ENCODE data around the gene SCAPER.
"Not testable (repeated sequence)": the region's sequence is repeated elsewhere in the genome, so short reads cannot be mapped to it uniquely, and the experiment has no call there.

SCAPER gene

DNA sequence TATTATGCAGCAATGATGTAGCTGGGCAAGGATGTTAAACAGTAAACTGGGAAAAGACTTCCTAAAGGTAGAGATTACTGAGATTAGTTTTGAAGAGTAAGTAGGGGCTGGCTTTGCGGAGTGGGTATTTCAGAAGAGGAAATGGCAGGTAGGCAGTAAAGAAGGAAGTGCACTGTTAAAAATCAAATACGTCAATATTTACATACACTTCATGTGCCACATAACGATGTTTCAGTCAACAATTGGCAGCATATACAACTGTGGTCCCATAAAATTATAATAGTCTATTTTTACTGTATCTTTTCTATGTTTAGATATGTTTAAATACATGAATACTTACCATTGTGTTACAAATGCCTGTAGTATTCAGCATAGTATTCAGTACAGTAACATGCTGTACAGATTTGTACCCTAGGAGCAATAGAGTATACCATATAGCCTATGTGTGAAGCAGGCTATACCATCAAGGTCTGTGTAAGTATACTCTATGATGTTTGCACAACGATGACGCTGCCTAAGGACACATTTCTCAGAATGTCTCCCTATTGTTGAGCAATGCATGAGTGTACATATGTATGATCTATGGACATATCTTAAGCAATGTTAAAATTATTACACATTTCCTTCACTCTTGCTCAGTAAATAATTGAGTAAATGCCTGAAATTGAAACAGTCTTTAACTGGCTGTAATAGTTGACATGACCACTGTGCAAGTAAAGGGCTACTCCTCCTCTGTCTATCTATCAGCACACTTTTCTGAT lies 371.9 kb downstream of the SCAPER start:
- Mint-ChIP-seq H3K4me1 (no peaks in the 10 kb centered on the region), H3K27ac (no peak overlapping the region), H3K36me3 (ENCODE audit: low read depth) (peaks cover 3% of the 10 kb centered on the region), H3K9me3 (no peaks in the 10 kb centered on the region), H3K4me3 (no peak overlapping the region), H3K27me3 (no peaks in the 10 kb centered on the region)
- no peak for DNase-seq
- no peak for ATAC-seq

DNA sequence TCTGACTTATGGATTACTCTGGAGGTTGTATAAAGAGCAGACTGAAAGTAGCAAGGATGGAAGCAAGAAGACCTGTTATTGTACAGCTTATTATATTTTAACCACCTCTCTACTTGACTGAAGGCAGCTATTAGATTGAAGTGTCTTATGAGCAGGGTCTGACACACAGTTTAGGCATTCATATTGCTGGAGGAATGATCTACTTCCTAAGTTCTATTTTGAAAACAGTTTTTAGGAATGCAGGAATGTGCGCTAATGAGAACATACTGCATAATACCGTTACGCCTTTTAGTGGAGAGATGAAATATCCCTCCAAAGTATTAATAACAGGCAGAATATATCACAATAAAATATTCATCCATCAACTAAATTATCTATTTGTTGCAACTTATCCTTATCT lies 375.2 kb downstream of the SCAPER start:
- Mint-ChIP-seq H3K4me3 (no peak overlapping the region), H3K9me3 (no peaks in the 10 kb centered on the region), H3K27ac (no peak overlapping the region), H3K27me3 (no peaks in the 10 kb centered on the region), H3K4me1 (no peaks in the 10 kb centered on the region), H3K36me3 (ENCODE audit: low read depth) (peaks cover 3% of the 10 kb centered on the region)
- no peak for ATAC-seq
- no peak for DNase-seq

DNA sequence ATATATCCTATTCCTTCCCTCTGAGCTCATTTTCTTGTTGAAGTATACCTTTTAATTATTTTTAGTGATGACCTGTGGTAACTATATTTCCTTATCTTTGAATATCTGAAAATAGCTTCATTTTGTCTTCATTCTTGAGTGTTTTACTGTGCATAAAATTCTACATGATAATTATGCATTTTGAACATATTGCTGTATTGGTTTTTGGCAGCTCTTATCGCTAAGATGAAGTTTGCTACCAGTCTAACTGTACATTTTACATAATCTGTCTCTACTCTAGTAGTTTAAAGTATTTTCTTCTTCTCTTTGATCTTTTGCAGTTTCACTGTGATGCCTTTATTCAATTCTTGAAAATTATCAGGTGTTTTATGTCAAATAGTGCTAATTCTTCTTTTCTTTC lies 379.0 kb downstream of the SCAPER start:
- H3K9me3 Mint-ChIP-seq: no peaks in the 10 kb centered on the region
- H3K4me1 Mint-ChIP-seq: no peaks in the 10 kb centered on the region
- DNase-seq (no peak), ATAC-seq (no peak)
- H3K27me3 Mint-ChIP-seq: no peaks in the 10 kb centered on the region
- H3K27ac Mint-ChIP-seq: no peak overlapping the region
- H3K4me3 Mint-ChIP-seq: no peak overlapping the region
- H3K36me3 Mint-ChIP-seq (ENCODE audit: low read depth): no peaks in the 10 kb centered on the region

DNA sequence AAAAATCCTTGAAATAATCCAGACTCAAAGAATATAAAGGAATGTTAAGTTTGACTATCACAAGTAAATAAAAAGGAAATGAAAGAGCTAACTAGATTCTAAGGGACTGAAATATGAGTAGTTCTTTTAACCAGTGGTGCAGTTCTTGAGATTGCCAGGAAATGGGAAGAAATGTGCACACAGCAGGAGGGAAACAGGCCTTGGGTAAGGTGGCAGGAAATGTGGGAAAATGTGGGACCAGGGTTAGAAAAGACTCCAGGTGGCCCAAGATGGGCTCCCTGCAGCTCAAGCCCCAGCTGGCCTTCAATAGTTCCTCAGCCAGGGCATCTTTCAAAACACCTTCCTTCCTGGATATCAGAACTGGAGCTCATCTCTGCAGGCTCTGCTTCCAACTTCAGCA lies 387.2 kb downstream of the SCAPER start:
- Mint-ChIP-seq H3K4me3 (no peak overlapping the region), H3K4me1 (no peaks in the 10 kb centered on the region), H3K9me3 (no peaks in the 10 kb centered on the region), H3K27me3 (no peaks in the 10 kb centered on the region), H3K36me3 (ENCODE audit: low read depth) (no peaks in the 10 kb centered on the region), H3K27ac (no peak overlapping the region)
- ATAC-seq (no peak), DNase-seq (no peak)

DNA sequence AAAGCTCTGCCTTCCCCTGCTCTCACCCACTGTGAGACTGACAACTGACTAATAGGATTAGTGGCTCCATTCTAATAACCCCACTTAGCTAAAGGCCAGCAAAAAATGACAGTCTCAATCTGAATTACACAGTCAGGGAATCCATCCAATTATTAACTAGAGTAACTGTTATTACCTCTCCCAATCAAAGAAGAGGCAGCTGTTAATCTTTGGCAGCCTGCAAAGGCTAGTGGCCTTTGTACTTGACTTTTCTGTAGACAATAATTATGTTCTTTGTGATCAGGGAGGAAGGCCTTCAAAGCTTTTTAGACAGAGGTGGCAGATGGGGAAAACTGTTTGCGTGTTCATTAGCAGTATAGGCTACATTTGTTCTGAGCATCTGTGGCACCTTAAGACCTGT lies 390.9 kb downstream of the SCAPER start:
- no peaks in the 10 kb centered on the region for H3K9me3 Mint-ChIP-seq
- DNase-seq (no peak), ATAC-seq (no peak)
- no peaks in the 10 kb centered on the region for H3K36me3 Mint-ChIP-seq (ENCODE audit: low read depth)
- H3K4me3 Mint-ChIP-seq: no peak overlapping the region
- no peaks in the 10 kb centered on the region for H3K4me1 Mint-ChIP-seq
- no peaks in the 10 kb centered on the region for H3K27me3 Mint-ChIP-seq
- H3K27ac Mint-ChIP-seq: no peak overlapping the region

DNA sequence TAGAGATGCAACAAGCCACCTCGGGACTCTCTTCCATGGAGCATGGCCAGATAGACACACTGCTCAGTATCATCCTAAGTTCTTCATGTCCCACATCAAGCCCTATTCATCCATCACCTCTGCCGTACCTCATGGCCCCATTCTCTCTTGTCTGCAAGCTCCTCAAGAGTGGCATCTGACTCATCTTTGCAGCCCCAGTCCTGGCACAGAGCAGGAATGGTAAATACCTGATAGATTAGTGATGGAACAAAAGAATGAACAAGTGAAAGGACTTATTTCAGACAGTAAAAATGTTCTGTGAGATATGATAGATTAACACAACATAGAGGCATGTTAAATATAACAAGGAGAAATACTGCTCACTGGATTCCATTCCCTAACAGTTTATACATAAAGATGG lies 392.2 kb downstream of the SCAPER start:
- ATAC-seq (no peak), DNase-seq (no peak)
- H3K36me3 Mint-ChIP-seq (ENCODE audit: low read depth): no peaks in the 10 kb centered on the region
- no peak overlapping the region for H3K4me3 Mint-ChIP-seq
- no peaks in the 10 kb centered on the region for H3K27me3 Mint-ChIP-seq
- no peaks in the 10 kb centered on the region for H3K9me3 Mint-ChIP-seq
- H3K4me1 Mint-ChIP-seq: no peaks in the 10 kb centered on the region
- no peak overlapping the region for H3K27ac Mint-ChIP-seq

DNA sequence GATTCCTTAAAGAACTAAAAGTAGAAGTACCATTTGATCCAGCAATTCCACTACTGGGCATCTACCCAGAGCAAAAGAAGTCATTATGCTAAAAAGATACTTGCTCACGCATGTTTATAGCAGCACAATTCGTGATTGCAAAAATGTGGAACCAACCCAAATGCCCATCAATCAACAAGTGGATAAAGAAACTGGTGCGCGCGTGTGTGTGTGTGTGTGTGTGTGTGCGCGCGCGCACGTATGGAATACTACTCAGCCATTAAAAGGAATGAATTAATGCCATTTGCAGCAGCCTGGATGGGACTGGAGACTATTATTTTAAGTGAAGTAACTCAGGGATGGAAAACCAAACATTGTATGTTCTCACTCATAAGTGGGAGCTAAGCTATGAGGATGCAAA lies 394.5 kb downstream of the SCAPER start:
- not testable (repeated sequence) for DNase-seq; H3K4me1 Mint-ChIP-seq; H3K9me3 Mint-ChIP-seq; H3K4me3 Mint-ChIP-seq; H3K27me3 Mint-ChIP-seq; H3K27ac Mint-ChIP-seq; ATAC-seq; H3K36me3 Mint-ChIP-seq (ENCODE audit: low read depth)

DNA sequence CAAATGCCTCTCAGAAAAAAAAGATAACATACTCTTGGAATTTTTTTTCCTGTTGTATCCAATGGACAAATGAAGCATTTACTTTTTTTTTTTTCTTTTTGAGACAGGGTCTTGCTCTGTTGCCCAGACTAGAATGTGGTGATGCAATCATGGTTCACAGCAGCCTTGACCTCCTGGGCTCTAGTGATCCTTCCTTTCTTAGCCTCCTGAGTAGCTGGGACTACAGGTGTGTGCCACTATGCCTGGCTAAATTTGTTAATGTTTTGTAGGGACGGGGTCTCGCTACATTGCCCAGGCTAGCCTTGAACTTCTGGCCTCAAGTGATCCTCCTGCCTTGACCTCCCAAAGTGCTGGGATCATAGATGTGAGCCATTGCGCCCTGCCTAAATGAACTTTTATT lies 401.3 kb downstream of the SCAPER start:
- Mint-ChIP-seq H3K4me3 (no peak overlapping the region), H3K9me3 (no peaks in the 10 kb centered on the region), H3K27me3 (no peaks in the 10 kb centered on the region), H3K36me3 (ENCODE audit: low read depth) (peaks cover 18% of the 10 kb centered on the region), H3K4me1 (no peaks in the 10 kb centered on the region), H3K27ac (no peak overlapping the region)
- DNase-seq: no peak
- ATAC-seq: no peak

DNA sequence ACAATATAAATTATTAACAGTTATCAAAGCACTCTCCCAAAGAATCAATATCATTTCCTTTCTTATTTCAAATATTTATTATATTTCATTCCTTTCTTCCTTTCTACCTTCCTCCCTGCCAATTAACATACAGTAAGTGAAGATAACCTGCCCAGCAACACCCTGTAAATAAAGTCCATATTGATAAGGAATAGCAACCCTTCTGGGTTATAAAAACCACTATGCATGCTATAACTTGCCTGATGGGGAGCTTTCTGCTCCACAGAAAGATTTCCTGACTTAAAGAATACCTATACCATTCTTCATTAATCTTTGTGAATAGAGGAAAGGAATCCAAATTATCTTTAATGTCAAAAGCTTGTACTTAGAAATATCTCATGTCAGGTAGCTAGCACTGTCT lies 402.0 kb downstream of the SCAPER start:
- H3K36me3 Mint-ChIP-seq (ENCODE audit: low read depth): peaks cover 18% of the 10 kb centered on the region
- DNase-seq (no peak), ATAC-seq (no peak)
- no peaks in the 10 kb centered on the region for H3K4me1 Mint-ChIP-seq
- no peak overlapping the region for H3K27ac Mint-ChIP-seq
- no peaks in the 10 kb centered on the region for H3K27me3 Mint-ChIP-seq
- H3K4me3 Mint-ChIP-seq: no peak overlapping the region
- H3K9me3 Mint-ChIP-seq: no peaks in the 10 kb centered on the region

DNA sequence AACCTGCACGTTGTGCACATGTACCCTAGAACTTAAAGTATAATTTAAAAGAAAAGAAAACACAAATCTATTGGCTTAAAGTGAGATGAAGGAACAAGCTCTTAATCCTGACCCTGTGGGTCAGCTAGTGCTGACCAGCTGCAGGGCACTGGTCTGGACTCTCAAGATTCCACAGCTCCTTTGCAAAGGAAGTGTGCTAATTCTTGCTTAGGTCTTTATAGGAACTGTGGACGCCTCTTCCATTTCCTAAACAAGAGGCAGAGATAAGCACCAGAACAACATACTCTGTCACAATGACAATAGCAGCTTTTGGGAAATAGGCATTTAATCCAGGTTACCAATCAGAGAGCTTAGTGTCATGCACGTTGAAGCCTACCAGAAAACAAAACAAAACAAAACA lies 402.5 kb downstream of the SCAPER start:
- Mint-ChIP-seq H3K27ac (no peak overlapping the region), H3K9me3 (no peaks in the 10 kb centered on the region), H3K4me3 (no peak overlapping the region), H3K36me3 (ENCODE audit: low read depth) (peaks cover 18% of the 10 kb centered on the region), H3K27me3 (no peaks in the 10 kb centered on the region), H3K4me1 (no peaks in the 10 kb centered on the region)
- ATAC-seq (no peak), DNase-seq (no peak)

DNA sequence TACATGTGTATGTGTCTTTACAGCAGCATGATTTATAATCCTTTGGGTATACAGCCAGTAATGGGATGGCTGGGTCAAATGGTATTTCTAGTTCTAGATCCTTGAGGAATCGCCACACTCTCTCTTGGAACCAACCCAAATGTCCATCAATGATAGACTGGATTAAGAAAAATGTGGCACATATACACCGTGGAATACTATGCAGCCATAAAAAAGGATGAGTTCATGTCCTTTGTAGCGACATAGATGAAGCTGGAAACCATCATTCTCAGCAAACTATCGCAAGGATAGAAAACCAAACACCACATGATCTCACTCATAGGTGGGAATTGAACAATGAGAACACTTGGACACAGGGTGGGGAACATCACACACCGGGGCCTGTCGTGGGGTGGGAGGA lies 403.0 kb downstream of the SCAPER start:
- H3K36me3 Mint-ChIP-seq (ENCODE audit: low read depth): peaks cover 23% of the 10 kb centered on the region
- ATAC-seq, H3K27ac Mint-ChIP-seq, H3K4me3 Mint-ChIP-seq, H3K9me3 Mint-ChIP-seq, DNase-seq, H3K4me1 Mint-ChIP-seq, H3K27me3 Mint-ChIP-seq: not testable (repeated sequence)

DNA sequence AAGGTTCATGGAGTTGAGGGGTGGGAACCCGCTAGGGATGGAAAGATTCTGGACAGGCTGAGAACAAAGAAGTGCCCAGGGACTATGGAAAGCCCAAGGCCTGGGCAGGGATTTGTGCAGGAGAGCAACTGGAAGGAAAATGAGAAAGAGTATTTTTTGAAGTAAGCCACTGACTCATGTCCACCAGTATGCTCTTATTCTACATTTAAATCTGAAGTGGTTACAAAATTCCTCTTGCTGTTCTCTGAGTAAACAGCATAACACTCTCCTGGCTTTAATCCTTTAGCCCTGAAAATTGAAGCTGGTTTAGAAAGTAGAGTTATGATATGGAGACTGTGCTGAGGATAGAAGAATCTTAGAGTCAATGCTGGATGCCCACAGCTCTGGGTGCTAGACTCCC lies 403.4 kb downstream of the SCAPER start:
- H3K4me1 Mint-ChIP-seq: no peaks in the 10 kb centered on the region
- no peak overlapping the region for H3K4me3 Mint-ChIP-seq
- ATAC-seq: no peak
- peaks cover 23% of the 10 kb centered on the region for H3K36me3 Mint-ChIP-seq (ENCODE audit: low read depth)
- no peaks in the 10 kb centered on the region for H3K9me3 Mint-ChIP-seq
- no peak for DNase-seq
- no peak overlapping the region for H3K27ac Mint-ChIP-seq
- no peaks in the 10 kb centered on the region for H3K27me3 Mint-ChIP-seq

DNA sequence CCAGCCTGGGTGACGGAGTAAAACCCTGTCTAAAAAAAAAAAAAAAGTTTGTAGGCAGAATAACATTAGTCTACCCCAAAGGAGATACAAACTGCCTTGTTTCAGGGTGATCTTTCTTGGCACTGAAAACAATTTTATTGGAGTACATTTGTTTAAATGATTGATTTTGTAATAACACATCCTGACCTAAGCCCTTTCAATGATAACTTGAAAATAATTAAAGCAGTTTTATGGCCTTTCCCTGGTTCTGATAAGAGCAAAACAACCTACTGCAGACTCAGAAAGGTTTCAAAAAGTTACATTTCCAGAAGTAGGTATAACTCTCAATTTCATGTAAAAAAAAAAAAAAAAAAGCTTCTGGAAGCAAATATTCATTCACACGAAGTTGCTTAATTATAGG lies 404.1 kb downstream of the SCAPER start:
- Mint-ChIP-seq H3K4me1 (no peaks in the 10 kb centered on the region), H3K27ac (no peak overlapping the region), H3K4me3 (no peak overlapping the region), H3K27me3 (no peaks in the 10 kb centered on the region), H3K36me3 (ENCODE audit: low read depth) (peaks cover 26% of the 10 kb centered on the region), H3K9me3 (no peaks in the 10 kb centered on the region)
- no peak for ATAC-seq
- DNase-seq: no peak

DNA sequence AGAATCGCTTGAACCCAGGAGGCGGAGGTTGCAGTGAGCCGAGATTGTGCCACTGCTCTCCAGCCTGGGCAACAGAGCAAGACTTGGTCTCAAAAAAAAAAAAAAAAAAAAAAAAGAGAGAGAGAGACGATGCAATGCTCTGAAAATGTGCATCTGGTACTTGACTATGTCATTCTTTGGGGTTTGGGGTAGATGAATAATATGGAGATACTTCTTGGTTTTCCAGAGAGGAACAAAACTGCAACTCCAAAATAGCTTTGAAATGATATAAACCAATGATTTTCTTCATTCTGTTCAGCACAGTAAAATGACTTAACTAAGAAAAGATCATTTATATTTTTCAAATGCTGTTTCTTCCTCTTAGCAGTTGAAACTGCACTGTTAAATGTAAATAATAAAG lies 409.7 kb downstream of the SCAPER start:
- Mint-ChIP-seq H3K4me3 (no peak overlapping the region), H3K9me3 (no peaks in the 10 kb centered on the region), H3K27me3 (no peaks in the 10 kb centered on the region), H3K36me3 (ENCODE audit: low read depth) (peaks cover 7% of the 10 kb centered on the region), H3K27ac (no peak overlapping the region), H3K4me1 (no peaks in the 10 kb centered on the region)
- DNase-seq: no peak
- ATAC-seq: no peak

DNA sequence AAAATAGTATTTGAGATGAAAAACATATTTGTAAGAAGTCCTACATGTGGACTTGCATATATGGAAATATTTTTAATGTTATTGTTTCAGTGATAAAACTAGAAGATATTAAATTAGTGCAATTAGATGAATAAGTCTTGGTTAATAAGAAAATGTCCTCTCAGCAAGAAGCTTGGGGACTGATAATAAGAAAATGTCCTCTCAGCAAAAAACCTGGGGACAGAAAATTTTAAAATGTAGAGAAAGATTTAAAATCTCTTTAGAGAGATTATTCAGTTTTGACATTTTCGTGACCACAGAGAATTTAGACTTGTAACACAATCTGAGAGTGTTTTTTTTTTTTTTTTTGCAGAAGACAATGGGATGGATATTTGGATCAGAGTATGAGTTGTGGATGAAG lies 412.6 kb downstream of the SCAPER start:
- Mint-ChIP-seq H3K27me3 (no peaks in the 10 kb centered on the region), H3K9me3 (no peaks in the 10 kb centered on the region), H3K27ac (no peak overlapping the region), H3K36me3 (ENCODE audit: low read depth) (peaks cover 8% of the 10 kb centered on the region), H3K4me1 (no peaks in the 10 kb centered on the region), H3K4me3 (no peak overlapping the region)
- DNase-seq (no peak), ATAC-seq (no peak)

DNA sequence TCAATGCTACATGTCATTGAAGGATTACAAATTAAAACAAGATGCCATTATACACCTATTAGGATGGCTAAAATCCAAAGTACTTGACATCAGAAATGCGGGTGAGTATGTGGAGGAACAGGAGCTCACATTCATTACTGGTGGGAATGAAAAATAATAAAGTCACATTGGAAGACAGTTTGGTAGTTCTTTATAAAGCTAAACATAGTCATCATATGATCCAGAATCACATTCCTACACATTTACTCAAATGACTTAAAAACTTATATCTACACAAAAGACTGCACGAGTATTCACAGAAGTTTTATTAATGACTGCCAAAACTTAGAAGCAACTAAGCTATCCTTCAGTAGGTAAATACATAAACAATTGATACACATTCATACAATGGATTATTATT lies 421.4 kb downstream of the SCAPER start:
- Mint-ChIP-seq H3K9me3 (no peaks in the 10 kb centered on the region), H3K27me3 (no peaks in the 10 kb centered on the region), H3K36me3 (ENCODE audit: low read depth) (no peaks in the 10 kb centered on the region), H3K4me1 (no peaks in the 10 kb centered on the region), H3K4me3 (no peak overlapping the region), H3K27ac (no peak overlapping the region)
- ATAC-seq (no peak), DNase-seq (no peak)

Measured in activated naive CD8-positive, alpha-beta T cell treated with anti-CD3 and anti-CD28 coated beads, Interleukin-2, amount 50 U/mL, for 24 hours (primary cell).